T-helper 2 cell treated with Interferon-gamma antibody and Interleukin-4, amounts not matched to agents 100 ng/mL and 5 ng/mL, for 36 hours (primary cell): Measurements from ENCODE around the gene ZFHX3. TPM values are rescaled to one million over a fixed set of nuclear protein-coding genes. Genes with fewer than 3 reads are reported as not detected.

Source experiments
- intact Hi-C: fragments of 100-400 bp; cut with micrococcal nuclease; formaldehyde crosslinking; loops from one replicate; pipeline ENCODE4 v1.15.1; 2023
- total RNA-seq: library from RNA; stranded (reverse); gene quantifications from 2 replicates; pipeline ENCODE4 v1.2.3, GENCODE V29; 2022

ZFHX3 gene
- total RNA-seq, 1 donor from 2014 or later: 1.2 TPM

DNA sequence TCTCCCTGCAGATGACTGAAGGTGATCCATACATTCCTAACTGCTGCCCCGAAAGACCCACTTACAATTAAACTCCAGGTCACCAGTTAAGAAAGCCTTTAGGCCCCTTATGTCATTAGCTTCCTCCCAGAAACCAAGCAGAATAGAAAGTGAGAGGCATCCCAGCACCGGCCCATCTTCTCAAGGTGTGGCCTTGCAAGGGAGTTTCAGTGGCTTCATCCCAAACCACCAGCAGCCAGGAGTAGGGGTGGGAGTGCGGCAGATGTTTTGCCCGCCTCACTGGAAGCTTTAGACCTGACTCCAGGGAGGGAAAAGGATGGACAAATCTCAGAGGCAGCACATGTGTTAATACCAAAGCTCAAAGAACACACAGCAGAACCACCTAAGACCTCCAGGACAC lies 5.1 kb downstream of the ZFHX3 start:
- intact Hi-C loops: no loop called here

DNA sequence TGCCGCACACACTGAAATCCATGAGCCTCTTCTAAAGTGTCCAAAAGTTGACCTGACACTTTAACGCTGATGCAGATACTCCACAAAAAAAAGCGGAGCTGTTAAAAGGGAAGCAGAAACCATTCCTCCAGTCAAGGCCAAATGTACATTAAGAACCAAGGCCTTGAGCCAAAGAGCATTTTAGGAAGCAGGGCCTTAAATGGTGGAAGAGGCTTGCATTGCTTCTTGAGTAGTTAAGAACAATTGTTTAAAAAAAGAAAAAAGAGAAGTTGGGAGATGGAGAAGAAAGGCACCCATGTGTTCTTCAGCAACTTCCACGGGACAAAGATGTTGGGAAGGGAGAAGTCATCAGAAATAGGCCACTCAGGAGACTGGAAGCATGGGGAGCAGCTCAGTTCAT lies 6.3 kb downstream of the ZFHX3 start:
- intact Hi-C loops: no loop called here

DNA sequence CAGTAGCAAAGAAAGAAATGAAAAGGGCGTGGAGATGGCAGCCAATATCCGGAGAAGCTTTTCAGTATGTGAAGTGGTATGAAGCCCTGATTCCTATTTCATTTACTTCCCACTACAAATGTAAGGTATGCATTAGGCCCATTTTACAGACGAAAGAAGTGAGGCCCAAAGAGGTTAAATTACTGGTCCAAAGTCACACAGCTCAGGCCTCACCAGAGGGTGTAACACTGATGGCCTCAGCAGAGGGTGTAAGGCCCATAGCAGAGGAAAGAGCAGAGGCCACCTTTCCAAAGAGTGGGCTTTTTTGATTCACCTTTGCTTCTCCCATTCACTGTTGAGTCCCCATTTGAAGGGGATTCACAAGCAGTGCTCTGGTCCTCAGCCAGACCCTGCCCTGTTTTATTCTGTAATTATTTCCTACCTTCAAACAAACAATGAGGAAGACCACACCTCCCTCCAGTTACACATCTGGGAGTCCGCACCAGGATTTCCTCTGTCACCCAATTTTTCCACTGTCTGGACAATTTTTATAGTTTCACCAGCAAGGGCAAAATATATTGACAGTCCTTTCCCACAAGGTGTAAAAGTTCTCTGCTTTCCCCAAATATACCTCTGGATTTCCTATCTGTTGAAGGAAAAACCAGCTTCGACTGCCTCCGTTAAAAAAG lies 7.1 kb downstream of the ZFHX3 start:
- intact Hi-C loops: no loop called here

DNA sequence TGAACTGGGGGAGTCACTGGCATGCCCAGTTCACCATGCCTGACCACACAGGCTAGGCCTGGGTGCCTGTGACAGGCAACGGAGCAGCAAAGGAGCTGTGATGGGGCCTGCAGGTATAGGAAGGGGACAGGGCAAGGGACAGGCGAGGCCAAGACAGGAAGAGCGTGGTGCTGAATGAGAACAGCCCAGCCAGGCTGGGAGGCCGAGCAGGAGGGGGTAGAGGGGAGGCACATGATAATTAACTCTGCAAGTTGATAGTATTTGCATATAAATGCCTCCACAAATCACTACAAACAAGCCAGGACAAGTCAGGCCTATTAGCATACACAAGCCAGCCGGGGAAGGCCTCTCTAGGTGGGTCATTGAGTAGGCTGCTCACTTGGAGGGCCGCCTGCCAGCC lies 7.8 kb downstream of the ZFHX3 start:
- intact Hi-C loops: no loop called here

DNA sequence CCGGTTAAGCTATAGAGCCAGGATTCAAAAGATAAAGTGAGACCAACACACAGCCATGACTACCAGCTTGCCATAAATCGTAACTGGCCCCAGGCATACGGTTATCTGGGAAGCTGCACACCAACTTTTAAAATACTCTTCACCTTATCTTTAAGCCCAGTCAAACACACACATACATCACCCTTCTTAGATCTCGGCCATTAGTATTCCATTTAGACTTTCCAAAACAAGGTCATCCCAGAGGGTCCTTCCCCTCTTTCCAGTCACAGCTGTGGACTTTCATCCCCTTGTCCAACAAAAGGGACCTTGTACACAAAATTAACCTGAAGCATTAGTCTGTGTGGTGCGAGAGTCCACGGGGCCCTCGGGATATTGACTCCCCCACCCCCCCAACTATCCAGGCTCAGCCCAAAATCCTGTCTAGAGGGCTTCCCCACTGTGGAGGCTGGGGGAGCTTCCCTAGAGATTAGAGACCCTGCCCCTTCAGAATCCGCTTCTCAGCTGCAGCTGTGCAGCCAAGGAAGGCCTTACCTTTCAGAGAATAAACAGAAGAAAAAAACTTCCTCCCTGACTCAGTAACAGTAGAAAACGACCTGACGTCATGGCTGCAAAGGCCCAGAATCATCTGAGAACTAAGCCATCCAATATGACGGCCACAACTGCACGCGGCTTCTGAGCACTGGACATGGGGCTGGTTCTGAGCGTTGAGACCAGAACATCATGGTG lies 9.9 kb downstream of the ZFHX3 start:
- intact Hi-C loops: no loop called here

DNA sequence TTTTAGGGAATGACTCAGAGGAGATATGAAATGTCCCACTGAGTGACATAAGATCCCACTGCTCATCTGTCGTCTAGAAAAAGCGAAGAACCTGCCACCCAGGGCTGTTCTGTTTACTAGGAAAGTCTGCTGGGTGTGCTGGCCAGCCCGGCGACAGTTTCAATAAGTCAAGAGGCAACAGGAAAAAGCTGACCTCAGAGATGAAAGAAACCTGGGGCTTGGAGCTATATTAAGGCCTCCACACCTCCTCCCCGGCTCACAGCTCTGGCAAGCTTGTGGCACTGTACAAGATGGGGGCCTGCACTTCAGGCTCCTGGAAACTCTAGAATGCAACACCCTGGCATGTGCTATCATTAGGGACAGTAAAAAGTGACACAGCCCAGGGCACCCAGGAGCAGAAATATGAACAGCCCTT lies 10.6 kb downstream of the ZFHX3 start:
- intact Hi-C loops: no loop called here

DNA sequence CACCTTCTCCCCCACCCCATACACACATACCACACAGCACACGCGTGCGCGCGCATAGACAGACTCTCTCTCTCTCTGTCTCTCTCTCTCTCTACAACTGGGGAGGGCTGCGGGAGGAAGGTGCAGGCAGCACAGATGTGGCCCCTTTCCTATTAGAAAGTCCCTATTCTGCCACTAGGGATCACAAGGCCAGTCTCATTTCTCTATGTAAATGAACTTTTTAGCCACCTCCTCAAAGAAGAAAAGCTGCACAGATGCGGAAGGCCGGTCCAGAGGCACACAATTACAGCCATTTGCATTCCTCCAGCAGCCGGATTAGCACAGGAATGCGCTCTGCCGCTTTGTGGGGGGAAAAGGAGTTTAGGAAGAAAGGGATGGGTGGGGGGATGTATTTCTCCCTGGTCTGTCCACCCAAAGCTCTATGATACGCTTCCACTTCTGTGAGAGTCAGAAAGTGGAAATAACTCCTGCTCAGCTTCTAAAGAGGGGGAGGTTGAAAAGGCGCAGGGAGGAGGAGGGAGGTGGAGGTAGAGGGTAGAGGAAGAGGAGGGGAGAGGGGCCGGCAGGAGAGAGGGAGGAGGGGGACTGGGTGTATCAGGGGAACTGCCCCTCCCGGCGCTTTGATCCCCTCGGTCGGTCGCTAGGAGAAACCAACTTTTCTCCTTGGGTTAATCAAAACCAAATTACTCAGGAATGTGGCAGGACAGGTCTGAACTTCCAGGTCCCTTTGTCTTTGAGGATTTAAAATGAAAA lies 11.7 kb downstream of the ZFHX3 start:
- intact Hi-C loops: no loop called here

DNA sequence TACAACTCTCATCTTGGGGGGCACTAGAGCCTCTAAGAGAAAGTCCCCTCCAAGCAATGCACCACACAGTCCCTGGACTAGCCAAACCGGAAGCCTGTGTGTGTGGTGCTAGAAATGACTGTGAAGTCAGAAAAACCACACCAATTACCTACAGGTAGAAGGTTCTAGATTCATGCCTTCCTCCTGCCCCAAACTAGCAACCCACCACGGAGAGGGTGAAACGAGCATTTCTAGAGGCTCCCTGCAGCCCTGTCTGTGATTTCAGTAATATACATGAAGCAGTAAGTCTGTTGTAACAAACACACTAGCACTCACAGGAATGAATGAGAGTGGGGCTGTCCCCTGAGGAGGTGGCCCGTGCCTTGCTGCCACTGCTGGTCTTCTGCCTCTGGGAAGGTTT lies 13.6 kb downstream of the ZFHX3 start:
- intact Hi-C loops: no loop called here

DNA sequence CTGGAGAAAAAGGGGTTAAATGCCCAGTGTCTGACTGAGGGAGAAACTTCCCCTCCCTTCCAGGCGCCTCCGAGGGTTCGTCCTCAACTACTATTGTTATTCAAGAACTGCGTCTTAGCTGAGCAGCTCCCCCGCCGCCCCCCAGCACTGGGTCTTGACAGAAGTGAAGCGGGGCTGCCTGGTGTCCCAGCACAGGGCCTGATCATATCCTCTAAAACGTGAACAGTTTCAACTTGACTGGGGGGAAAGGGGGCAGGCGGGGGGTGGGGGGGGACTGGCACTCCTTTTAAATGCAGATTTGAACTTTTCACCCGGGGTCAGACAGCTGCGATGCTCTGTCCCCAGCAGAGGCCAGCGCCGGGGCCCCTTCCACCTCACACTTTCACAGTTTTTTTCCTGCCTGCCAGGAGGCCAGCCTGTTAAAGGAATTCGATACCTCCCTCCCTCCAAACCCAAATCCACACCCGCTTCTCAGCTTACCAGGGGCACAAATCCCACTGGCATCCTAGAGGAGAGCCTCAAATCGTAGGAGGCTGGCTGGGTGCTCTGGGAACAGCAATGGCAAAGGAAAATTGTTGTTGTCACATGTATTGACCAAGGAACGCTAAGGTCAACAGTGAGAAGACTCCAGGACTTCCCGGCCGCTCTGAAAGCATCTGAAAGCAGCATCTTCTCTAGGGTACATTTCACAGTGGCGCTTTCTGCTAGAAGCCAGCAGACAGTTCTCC lies 14.5 kb downstream of the ZFHX3 start:
- intact Hi-C loops: no loop called here

DNA sequence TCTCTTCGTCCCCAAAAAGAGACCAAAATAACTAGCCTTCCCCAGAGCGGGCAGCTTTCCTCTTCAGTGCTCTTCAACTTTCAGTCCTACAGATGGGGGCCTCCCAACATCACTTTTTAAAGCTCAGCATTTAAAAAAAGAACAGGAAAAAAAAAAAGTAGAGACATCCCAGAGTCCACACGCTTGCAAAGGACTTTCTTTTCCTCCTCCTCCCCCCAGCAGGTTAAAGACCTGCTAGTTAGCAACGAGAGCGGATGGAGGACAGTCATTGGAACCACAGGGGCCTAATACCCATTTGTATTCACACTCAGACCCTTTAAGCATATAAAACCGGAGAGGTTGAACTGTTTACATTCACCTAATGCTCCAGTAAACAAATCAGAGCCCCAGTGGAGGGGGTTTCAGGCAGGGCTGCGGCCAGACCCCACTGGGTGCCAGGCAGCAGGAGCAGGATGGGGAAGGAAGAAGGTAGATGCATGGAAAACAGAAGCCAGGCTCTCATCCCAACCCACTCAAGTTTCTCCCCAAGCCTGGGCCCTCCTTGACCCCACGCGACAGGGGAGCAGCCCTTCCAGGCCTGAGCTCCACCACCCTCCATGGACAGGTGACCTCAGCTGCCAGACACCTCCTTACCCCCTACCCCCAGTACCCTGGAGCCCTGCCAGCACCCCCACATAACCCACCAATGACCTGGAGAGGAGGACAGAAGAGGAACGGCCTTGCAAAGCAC lies 15.2 kb downstream of the ZFHX3 start:
- intact Hi-C loops: no loop called here

DNA sequence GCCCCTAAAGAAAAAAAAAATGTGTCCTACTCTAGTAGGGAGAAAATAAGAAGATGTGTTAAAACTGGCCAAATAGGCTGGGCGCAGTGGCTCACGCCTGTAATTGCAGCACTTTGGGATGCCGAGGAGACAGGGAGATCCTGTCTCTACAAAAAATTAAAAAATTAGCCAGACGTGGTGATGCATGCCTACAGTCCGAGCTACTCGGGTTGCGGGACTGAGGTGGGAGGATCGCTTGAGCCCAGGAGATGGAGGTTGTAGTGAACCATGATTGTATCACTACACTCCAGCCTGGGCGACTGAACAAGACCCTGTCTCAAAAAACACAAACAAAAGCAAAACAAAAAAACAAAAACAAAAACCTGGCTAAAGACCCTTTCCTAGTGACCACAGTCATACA lies 15.9 kb downstream of the ZFHX3 start:
- intact Hi-C loops: no loop called here

DNA sequence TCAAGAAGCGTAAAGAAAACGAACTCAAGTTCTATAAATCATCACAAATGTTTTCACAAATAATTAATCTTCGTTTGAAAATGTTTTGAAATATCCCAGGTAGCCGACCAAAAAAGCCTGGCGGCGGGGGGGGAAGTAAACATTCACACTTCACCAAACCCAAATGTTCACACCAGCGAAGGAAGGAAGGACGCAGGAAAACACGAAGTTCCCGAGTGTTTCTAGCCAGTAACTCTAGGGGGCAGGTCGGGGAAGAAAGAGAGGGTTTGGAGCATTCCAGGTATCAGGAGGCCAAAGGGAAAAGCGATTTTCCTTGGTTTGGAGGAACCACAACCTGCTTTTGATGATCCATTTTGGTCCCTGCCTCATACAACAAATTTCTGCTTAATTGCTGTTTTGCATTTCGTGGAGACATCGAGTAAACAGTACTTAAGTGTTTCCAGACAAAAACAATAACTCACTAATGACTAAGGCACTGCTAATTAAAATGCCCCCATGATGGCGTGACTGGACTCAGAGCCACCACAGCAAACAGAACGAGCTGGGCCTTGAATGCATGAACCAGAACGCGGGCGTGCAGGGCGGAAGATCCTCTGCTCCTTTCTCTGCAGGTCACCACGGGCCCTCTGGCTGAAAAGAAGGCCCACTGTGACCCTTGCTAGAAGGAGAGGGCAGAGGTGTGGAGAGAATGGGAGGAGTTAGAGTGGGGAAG lies 16.6 kb downstream of the ZFHX3 start:
- intact Hi-C loops: no loop called here

DNA sequence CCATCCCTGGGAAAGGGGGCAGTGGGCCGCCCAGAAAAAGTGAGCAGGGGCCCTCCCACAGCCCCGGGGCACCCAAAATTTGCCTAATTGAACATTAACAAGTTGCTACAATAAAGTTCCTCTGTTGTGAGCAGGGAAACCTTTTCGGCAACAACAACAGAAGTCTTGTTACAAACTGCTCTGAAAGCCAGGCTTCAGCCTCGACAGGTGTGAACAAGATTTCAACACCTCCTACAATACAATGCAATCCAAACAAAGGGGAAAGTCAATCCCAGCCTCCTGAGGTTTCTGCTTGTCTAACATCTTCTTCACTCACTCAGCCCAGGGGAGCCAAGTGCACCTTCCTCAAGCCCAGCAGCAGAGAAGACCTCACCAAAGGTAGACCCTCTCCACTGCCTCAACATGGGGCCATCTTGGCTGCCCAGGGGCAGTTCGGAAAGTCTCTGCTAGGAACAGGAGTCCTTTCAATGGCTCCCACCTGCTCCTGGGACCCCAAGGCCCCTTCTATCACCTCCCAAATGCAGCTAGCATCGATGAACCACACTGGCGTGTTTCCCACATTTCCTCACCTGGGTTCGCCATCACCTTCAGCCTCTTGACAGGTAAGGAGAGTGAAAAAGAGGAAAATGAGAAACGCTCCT lies 19.1 kb downstream of the ZFHX3 start:
- intact Hi-C loops: no loop called here

DNA sequence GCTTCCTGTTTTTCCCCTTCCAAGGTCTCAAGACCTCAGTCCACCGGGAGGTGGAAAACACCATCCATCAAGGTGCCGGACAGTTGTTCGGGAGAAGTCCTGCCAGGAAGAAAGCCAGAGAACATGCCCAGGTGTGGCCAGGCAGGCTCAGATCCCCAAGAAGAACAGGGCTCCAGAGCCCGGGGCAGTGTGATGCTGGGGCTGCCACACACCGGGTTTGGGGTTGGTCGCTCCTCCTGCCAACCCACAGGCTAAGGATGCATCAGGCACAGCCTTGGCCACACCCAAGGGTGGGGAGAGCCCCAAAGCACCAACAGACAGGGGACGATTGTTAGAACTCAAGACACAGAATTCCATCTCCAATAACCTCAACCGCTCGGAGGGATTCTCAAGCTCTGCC lies 19.7 kb downstream of the ZFHX3 start:
- intact Hi-C loops: no loop called here

DNA sequence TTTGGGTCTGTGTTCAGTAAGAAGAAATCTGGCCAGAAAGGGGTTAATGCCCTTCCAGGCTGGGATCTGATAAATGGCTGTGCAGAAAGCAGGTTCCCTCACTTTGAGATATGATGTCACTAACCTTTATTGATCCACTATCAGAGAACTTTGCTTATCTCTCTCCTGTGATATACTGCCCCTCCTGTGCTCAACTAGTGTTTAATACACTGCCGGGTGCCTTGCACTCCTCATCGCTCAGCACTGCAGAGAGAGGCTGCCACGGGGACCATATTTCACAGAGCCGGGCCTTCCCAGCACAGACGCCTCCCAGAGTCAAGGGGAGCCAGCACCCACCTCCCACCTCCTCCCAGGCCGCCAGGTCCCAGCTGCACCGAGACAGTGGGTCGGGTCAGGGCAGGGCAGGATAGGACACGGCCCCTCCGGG lies 20.2 kb downstream of the ZFHX3 start:
- intact Hi-C loops: no loop called here

DNA sequence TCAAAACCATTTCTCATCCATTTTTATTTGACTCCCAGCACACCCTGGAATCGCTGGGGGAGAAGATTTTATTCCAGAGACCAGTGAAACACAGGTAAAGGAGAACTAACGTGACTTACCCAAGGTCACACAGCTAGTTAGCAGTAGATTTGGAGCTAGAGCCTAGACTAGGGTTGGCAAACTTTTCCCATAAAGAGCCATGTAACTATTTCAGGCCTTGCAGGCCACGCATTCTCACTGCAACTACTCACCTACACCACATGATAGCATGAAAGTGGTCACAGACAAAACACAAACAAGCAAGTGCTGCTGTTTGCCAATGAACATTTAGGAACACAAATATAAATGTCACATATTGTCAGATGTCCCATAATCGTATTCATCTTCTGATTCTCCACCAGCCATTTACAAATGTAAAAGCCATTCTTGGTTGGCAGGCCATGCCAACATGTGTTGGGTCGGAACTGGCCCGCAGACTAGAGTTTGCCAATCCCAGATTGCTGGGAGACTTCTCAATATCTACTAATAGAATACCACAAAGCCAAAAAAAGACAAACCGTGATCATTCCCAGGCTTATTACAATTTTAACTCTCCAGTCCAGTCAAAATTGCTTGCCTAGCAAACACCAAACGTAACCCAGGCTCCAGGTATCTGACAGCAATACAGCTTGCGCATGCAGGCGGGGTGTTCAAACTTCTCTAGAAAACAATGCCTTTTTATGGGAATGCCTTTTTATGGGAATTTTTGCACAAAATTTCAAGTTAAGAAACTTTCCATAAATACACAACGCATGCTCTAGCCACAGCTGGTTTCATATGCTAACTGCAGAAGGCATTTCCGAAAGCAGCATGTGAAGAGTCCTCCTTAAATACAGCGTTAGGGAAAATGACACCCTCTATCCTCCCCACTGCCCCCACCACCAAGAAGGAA lies 20.9 kb downstream of the ZFHX3 start:
- intact Hi-C loops: no loop called here

DNA sequence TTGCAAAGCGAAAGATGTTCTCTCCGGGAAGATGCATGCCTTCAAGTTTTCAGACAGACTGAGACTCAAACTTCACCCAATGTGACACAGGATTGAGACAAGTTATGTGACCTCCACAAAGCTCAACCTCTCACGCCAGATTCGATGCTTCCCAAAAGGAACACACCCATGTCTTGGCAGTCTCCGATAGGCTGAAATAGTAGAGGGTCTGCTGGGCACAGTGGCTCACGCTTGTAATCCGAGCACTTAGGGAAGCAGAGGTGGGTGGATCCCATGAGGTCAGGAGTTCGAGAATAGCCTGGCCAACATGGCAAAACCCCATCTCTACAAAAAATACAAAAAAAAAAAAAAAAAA lies 22.1 kb downstream of the ZFHX3 start:
- intact Hi-C loops: no loop called here

DNA sequence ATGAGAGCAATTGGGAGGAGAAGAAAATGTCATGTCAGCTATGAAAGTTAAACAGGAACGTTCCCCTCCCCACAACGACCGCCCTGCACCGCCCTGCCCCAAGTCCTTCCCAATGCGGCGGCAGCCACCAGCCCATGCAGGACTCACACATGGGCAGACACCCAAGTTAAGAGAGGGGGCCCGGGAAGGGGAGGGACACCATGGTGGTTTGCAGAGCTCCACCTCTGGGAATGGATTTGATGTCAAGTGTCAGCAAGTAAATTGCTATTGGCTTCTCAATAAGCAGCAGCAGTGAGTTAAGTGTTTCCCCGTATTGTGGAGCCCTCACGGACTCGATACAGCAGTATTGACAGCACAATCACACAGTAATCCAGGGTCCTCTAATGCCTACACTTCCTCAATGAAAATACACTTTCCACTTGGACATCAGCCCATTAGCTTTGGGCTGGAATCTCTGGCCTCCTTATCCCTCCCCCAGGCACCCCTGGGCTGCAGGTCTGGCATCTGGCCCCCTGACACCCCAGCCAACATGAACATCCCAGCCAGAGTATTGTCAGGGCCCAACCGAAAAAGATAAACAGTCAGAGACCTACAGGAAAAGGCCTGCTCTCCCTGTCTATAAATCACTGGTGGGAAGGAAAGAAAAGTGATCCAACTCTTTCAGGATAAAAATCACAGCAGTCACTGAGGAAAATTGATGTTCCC lies 22.6 kb downstream of the ZFHX3 start:
- intact Hi-C loops: no loop called here
